NK-92 (cell line): ENCODE data around the gene PPFIBP2.

Source experiments
- DNase-seq: peaks from one replicate; lab custom pipeline; 2025; ENCODE audit not compliant: unreplicated experiment; lab: John Stamatoyannopoulos, UW

Gene PPFIBP2

DNA sequence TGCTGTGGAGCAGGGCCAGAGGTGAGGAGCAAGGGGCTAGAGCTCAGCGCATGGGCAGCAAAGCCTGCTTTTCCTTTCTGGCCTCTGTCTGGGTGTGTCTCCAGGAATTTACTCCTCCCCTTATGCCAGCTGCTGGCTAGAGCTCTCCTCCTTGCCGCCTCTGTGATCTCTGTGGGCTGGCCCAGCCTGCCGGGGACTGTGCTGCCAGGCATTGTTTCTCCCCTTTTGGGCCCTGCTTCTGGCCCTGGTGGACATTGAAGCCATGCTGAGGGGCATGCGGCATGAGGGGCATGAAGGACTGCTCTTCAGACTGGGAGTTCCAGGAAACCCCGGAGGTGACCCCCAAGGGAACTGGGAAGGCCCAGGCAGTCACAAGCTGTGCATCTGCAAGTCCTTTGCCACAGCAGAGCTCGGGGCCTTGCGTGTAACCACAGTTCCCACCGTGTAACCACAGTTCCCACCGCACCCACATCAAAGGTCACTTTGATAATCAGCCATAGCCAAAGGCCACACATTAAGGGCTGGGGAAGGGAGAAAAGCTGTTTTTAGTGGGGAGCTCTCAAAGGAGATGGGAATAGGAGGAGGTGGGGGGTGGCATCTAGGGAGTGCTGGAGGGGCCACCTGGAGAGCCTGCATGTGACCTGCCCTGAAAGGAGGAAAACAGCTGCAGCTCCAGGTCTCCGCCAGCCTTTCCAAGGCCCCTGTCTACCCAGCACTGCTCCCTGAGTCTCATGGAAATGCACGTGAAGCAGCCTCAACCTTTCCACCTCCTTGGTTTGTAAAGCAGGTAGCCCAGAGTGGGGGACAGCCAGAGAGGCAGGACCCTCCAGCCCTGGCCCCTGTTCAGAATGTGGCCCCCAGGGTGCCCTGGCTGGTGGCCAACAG is 62.3 kb downstream of the PPFIBP2 start:
- DNase-seq = no peak

DNA sequence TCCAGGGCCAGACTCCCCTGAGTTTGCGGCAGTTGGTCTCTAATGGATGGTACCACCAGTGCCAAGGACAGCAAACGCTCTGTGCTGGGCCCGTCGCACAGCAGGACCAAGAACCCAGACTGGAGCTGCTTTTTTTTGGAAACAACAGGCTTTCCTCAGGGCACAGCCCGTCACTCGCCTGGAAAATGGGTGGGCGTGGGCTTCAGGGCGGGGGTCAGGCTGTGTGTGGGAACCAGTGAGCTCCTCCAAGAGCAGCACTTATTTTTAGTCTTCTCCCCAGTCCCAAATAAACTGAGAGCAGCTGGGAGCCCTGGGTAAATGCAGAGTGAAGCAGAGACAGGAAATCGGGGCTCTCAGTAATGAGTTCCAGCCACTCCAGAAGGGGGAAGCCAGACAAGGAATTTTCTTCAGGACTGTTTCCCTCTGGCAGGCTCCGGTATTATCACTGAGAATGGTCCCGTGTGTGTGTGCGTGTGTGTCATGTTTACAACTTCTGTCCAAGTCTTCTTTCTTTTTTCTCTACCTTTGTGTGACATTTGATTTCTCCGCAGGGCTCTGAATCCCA is 63.0 kb downstream of the PPFIBP2 start:
- no peak for DNase-seq

DNA sequence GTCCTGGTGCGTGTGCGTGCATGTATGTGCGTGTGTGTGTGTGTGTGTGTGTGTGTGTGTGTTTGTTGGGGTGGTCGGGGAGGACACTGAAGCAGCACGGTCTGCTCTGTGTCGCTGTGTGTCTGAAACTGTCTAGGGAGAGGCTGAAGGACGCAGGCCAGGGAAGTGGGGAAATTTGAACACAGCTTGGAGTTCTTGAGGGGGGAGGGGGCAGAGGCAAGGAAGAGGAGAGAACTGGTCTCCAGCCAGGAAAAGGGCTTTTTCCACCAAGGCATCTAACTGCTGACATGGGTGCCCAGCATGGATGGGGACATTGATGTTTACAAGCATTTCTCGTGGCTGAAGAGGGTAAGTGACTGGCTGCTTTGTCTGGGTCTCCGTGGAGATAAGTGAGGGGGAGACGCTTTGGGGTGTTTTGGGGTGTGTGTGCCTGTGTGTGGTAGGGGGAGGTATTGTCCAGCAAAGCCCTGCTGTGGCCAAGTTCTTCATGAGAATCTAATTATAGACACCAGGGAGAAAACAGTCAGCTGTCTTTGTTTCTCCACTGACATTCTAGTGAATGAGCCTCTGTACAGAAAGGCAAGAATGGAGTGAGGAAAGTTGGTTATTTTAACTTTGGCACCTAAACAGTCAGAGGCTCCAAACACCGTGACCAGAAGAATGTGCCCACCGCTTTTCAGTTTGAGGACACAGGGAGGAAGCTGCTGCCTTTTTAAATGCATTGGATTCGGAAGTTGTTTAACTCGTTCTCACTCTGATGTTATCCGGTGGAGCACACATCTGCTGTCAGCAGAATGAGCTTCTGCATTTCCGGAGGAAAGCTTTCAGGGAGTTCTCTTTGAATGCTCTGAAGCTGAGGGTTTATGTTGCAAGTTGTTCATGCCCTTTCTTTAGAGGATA is 63.7 kb downstream of the PPFIBP2 start:
- DNase-seq = no peak

DNA sequence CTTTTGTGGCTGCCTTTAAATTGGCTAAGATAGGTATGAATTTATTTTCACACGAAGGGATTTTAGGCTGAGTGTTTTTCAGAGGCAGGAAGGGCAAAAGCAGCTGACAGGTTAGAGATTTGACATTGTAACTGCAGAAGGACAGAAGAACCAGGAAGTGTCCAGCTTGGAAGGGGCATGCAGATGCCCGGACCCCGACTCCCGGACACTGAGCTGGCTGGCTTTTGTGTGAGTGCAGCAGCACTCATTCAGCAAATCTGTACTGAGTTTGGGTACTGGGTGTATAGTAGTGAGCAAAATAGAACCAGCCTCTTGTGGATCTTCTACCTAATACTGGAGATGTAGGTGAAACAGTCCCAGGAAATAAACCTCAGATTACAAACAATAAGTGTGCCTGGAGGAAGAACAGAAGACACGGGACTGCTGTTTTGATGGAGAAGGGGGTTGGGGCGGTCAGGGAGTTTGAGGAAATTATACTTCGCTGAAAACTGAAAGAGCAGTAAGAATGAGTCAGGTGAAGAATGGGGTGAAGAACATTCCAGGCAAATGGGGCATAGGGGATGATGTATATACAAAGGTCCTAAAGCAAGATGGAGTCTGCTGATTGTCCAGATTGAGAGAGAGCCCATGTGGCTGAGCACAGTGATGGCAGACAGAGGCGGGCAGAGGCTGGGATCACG is 64.6 kb downstream of the PPFIBP2 start:
- no peak for DNase-seq

DNA sequence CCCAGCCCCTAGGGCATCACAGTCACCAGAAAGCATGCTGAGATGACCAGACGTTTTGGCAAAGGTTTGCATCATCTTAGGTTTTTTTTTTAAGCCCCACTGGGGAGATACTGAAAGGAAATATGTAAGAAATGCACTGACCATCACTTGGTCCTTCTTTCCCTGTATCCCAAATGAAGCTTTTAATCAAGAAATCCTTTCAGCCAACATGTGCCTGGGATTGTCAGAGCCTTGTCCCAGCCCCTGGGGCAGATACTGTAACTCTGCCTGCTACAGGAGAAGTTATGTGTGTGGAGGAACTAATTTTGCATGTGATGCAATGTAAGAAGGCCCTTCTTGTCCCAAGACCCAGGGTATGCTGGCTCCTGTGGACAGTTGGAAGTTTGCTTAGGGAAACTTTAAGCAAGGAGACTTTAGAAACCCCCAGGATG is 65.6 kb downstream of the PPFIBP2 start:
- no peak for DNase-seq

DNA sequence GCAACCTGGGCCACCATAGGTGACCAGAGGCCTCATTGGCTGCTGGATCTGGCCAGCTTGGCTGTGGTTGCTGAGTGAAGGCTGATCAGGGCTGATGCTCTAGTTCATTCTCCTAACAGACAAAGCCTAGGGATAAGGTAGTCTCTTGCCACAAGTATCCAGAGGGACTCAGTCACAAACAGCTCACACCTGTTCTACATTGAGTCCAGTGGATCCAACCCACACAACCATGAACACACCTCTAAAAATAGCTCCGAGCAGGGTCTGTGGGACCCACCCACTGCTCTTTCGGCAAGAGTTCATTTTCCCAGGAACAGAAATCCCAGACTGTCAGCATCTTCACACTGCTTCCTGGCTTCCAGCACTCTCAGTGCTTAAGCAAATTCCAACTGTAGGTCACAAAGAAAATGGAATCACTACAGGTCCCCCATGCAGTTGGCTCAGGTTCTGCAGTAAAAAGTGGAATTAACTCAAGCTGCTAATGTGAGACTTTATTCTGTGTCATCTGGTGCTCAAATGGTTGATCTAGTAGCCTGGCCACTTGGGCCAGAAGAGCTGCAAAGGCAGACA is 67.3 kb downstream of the PPFIBP2 start:
- DNase-seq = no peak

DNA sequence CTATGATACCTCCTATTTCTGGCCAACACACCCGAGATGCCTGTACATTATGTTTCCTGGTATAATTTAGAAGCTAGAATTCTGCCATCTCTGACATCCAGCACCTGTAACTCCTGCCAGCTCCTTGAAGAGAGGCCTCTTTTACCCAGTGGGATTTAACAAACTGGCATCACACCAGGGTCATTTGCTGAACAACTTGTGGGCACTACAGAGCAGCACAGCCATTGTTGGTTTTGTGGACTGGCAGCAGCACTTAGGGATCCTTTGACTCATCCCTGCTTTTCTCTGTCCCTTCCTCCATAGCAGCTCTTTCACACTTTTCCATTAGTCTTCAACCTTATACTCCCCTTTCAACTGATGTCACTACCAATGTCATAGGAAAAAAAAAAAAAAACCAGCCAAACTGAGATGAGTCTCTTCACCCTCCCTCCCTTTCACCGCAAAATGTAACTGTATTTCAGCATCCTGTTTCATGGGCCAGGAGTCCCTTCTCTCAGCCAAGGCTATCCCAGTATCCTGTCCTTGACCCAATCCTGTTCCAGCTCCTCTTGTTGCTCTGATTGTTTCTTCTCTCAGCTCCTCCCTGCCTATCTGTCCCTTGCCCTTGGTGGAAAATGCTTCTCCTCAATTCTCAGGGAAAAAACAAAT is 68.7 kb downstream of the PPFIBP2 start:
- no peak for DNase-seq

DNA sequence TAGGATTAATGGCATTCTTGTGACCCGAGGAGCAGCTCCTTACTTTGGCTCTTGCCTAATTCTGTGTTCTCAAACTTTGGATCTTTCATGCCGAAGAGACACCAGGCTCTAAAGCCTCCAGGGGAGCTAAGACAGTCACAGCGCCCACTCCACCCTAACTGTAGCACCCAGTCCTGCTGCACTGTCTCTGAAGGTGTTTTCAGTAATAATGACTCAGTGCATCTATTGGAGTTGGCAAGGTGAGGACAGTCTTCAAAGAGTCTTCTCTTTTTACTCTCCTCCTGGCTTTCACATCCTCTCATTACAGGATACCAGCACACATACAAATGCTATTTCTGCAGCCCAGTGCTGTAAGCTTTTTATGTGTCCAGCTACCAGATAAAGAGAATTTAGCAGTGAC is 69.4 kb downstream of the PPFIBP2 start:
- DNase-seq = no peak

DNA sequence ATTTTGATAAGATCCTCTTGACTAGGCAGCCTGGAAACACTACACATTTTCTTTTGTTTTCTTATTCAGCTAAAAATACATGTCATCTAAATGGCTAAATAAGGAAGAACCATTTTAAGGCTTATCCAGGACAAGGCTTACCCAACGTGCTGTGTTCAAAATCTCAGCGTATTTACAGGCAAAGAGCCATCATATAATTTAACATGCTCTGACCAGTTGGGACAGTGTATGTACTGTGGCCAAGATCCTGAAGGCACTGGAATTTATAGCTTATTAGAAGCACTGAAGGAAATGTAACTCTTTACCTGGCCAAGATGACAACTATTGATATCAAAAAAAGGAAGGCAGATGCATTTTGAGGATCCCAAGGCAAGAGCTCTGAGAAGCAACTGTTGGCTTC is 71.1 kb downstream of the PPFIBP2 start:
- no peak for DNase-seq

DNA sequence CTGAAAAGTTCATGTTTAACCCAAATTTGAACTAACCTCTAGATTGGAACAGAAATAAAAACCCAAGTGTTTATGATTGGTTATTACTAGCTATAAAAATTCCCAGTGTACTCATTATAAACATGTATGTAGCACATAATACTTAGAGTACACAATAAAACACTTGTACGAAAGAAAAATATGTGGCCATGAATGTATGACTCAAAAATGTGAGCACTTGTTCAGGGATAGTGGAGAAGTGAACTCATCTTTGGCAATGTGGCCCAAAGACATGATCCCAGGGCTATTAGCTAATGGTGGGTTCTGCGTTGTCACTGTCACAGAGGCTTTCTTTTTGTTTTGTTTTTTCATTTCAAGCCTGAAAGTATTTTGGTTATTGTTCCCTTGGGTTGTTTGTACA is 72.0 kb downstream of the PPFIBP2 start:
- DNase-seq = no peak

DNA sequence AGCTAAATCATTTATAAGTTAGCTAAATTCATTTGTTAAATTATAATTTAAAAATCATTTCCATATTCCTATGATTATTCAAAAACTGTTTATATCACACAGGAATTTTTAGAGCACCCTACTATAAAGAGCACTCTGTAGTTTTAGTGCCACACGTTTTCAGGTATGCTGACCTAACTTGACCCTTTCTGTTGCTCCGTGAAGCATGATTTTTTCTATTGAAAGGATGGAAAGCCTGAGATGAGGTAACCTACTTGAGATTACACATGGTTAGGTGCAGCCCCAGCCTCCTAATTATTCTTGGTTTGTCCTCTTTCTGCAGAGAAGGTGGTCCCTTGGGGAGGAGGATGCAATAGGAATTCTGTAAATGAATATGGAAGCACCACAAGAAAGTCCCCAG is 72.6 kb downstream of the PPFIBP2 start:
- DNase-seq = no peak

DNA sequence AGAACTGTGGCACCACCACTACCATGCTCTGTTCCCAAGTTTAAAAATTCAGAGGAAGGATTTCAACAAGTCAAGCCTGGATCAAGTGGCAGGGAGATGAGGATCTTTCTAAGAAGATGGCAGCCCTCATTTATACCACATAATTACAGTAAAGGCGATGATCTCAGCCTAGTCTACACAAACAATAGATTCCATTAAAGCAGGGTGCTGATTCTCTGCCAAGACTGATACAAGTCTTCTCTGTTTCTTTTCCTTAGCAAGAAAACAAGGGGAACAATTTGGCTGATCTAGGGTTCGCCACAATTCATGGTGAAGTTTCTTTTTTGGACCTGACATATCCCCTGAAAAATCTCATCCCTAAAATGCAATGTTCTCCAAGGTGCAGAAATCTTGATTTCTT is 73.9 kb downstream of the PPFIBP2 start:
- no peak for DNase-seq

DNA sequence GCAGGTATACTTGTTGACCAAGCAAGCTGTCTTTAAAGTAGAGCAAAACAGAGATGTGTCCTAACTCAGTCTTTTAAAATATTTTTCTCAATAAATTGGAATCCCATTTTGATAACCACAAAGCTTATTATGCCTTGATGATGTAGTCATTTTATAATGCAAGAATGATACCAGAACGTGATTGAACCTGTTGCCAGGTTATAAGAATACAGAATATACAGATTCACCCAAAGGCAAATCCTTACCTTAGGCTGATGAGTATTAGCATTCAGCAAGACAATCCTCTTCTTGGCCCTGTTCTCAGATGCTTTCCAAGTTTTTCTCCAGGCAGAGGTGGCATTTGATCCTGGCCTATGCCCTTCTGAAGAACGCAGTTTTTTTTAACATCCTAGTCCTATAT is 76.1 kb downstream of the PPFIBP2 start:
- DNase-seq = no peak

DNA sequence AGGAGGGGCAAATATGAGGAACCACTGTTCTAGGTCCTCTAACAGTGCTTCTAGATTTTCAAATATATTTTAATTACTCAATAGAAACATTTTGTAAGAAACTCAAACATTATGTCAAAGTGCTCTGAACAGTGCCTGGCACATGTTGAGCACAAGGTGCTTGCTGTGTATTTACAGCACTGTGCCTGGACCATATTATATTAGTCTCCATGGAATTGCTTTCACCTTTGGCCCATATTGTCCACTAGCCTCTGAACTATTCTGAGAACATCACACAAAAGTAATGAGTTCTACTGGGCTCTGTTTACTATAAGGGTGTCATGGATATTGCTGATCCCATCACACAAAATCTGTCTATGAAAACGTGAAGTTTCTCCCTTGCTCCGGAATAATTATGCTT is 76.7 kb downstream of the PPFIBP2 start:
- DNase-seq = no peak

DNA sequence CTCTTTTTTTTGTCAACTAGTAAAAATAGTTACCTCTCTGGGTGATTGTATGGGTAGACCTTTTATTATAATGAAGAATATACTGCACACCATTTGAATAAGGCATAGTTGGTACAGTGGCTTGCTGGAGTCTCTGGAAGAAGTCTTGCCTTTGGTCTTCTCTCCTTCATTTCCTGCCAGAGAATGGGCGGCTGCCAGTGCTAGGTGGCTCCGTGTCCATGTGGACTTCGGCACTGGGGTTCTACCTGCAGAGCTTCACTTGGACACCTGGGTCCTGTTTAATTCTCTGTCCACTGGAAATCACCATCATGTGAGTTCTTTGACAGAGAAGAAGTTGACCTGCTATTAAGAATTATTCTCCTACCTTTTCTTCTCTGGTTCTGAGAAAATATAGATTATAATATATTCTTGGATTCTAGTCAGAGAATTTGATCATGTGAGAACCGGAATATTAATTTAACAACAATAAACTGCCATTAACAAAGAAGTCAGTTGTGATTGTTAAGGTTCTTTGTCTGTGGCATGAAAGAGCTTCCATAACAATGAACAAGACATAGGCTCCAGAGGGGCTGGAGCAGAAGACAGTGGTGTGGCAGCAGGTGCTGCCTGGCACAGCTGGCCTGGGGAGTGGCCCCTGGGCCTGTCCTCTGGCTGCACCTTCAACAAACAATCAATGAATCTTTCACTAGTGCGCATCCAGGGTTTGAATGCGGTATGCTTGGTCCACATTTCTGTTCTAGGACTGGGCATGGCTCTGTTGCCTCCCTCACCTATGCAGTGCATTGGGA is 77.5 kb downstream of the PPFIBP2 start:
- no peak for DNase-seq

DNA sequence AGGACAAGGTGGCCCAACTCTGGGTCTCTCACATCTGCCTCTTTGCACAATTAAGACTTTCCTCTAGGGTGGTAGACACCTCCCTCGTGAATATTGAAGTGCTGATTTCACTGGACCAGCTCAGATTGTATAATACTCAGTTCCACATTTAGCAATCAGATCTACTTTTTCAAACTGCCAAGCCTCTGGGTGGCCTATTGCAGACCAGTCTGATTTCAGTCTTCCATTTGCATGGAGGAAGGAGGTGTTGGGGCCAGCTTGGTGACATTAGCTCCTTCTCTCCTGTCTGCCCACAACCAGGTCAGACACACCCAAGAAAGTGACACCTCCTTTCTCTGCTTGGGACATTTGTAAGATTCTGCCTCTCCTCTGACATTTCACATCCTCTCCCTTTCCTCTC is 78.2 kb downstream of the PPFIBP2 start:
- DNase-seq = no peak

DNA sequence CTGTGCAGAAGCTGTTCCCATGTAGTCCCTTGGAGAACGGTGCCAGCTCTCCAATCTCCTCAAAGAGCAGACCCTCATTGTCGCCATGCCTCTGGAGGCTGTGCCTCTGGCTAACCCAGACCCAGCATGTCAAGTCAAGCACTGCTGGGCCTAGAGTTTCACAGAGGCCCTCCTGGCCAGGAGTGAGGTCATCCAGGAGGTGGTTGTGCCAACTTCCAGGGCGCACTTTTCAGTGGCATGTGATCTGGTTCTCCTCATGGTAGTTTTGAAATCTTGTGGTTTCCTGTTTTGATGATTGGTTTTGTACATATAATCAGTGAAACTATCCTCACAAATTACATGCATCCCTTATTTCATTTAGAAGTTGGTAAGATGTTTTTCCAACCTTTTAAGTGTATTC is 78.9 kb downstream of the PPFIBP2 start:
- DNase-seq = no peak

DNA sequence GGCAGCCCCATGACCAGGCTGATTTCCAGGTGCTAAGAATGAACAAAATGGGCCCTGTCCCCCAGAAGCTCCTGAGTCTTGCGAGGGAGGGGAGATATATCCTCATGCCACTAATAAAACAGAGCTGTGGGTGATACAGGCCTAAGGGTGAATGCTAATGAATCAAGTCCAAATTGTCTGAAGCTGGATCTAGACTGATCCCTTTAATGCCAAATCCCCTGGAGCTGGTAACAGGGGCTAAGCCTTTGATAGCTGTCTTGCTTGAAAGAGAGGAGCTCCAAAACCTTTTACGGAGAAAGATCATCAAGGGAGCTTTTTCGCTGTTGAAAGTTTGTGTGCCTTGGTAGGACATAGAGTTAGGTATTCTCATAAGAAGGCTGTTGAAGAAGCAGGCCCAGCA is 79.7 kb downstream of the PPFIBP2 start:
- no peak for DNase-seq

DNA sequence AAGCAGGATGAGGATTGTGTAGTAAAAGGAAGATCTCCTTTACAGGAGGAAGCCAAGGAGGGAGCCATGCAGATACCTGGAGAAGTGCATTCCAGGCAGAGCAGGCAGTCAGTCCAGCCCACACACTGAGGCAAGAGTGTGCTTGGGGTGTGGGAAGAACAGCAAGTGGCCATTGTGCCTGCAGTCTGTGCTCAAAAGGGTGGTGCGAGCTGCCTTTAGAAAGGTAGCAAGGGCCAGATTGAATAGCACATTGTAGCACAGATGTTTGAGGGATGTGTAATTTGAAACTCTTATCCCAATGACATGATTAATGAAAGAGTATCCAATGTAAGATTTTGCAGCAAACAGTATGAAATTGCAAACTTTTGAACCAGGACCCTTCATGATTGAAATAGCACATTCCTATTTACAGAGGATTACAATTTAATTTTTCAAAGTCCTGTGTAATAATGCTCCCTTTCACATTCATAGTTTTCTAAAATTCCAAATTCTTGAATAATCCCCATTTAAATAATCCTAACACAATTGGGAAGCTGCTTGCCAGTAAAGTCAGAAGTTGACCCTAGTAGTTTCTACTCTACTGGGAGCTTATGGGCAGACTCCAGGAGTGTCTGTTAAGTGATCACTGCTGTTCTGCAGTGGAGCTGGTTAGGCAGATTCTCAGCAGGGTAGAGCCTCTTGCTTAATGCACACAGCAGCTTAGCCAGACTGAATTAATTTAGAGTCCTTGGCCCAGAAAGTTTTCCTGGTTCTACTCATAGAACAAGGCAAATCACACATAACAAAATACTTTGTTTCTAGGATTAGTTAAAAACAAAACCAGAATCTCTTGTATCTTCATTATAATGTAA is 81.4 kb downstream of the PPFIBP2 start:
- no peak for DNase-seq
